H9 (cell line): ENCODE results near the gene EXD2. TPM values are rescaled to one million over a fixed set of nuclear protein-coding genes. Genes with fewer than 3 reads are reported as not detected.

Experiments used
- DNase-seq: peaks from one replicate; pipeline ENCODE4 v3.0.0-alpha.2; 2017
- H2AFZ ChIP-seq: one replicate; pipeline ENCODE4 v1.6.1; 2013; ENCODE audit warnings: mild to moderate bottlenecking, low read length, control low read depth, moderate library complexity
- H2AK5ac ChIP-seq: 2 replicates; pipeline ENCODE4 v1.6.1; 2013; ENCODE audit warnings: low read length, control low read depth, mixed read lengths; ENCODE audit not compliant: insufficient read length
- H2BK120ac ChIP-seq: one replicate; pipeline ENCODE4 v1.6.1; 2013; ENCODE audit warnings: low read depth, mild to moderate bottlenecking, low read length, control low read depth, inconsistent platforms; ENCODE audit not compliant: poor library complexity, severe bottlenecking
- H2BK12ac ChIP-seq: 2 replicates; pipeline ENCODE4 v1.6.1; 2013; ENCODE audit warnings: low read length, control low read depth, mixed read lengths, low read depth; ENCODE audit not compliant: insufficient read length
- H2BK15ac ChIP-seq: 2 replicates; pipeline ENCODE4 v1.6.1; 2013; ENCODE audit warnings: low read depth, low read length, control low read depth
- H2BK20ac ChIP-seq: one replicate; pipeline ENCODE4 v1.6.1; 2013; ENCODE audit warnings: low read depth, mild to moderate bottlenecking, low read length, control low read depth, inconsistent platforms; ENCODE audit not compliant: poor library complexity, severe bottlenecking
- H2BK5ac ChIP-seq: 2 replicates; pipeline ENCODE4 v1.6.1; 2013; ENCODE audit warnings: low read length, control low read depth, mixed read lengths; ENCODE audit not compliant: insufficient read length
- H3K14ac ChIP-seq: 2 replicates; pipeline ENCODE4 v1.6.1; 2013; ENCODE audit warnings: low read length, control low read depth; ENCODE audit not compliant: insufficient read depth
- H3K18ac ChIP-seq: 2 replicates; pipeline ENCODE4 v1.6.1; 2013; ENCODE audit warnings: low read depth, mild to moderate bottlenecking, mixed read lengths, low read length, control low read depth; ENCODE audit not compliant: insufficient read length
- H3K23ac ChIP-seq: 2 replicates; pipeline ENCODE4 v1.6.1; 2013; ENCODE audit warnings: low read length, control low read depth, mixed read lengths, low read depth; ENCODE audit not compliant: insufficient read length
- H3K23me2 ChIP-seq: 2 replicates; pipeline ENCODE4 v1.6.1; 2013; ENCODE audit warnings: low read depth, mild to moderate bottlenecking, mixed read lengths, low read length, control low read depth; ENCODE audit not compliant: insufficient read length, poor library complexity, severe bottlenecking
- H3K27ac ChIP-seq: 2 replicates; pipeline ENCODE4 v1.5.1; 2013; ENCODE audit warnings: low read length, control low read depth, mixed read lengths, low read depth; ENCODE audit not compliant: insufficient read length
- H3K27me3 ChIP-seq: 2 replicates; pipeline ENCODE4 v1.6.1; 2013; ENCODE audit warnings: low read length, control low read depth, inconsistent platforms; ENCODE audit not compliant: insufficient read depth
- H3K4ac ChIP-seq: 2 replicates; pipeline ENCODE4 v1.6.1; 2013; ENCODE audit warnings: low read depth, mild to moderate bottlenecking, control low read depth, inconsistent platforms, low read length, moderate library complexity
- H3K4me1 ChIP-seq: 2 replicates; pipeline ENCODE4 v1.6.1; 2013; ENCODE audit warnings: low read length, control low read depth, inconsistent platforms; ENCODE audit not compliant: insufficient read depth
- H3K4me2 ChIP-seq: 2 replicates; pipeline ENCODE4 v1.6.1; 2013; ENCODE audit warnings: low read length, control low read depth, mixed read lengths; ENCODE audit not compliant: insufficient read length, insufficient read depth
- H3K56ac ChIP-seq: 2 replicates; pipeline ENCODE4 v1.6.1; 2013; ENCODE audit warnings: low read depth, mild to moderate bottlenecking, mixed read lengths, low read length, control low read depth; ENCODE audit not compliant: insufficient read length
- H3K79me1 ChIP-seq: 2 replicates; pipeline ENCODE4 v1.6.1; 2013; ENCODE audit warnings: low read depth, mild to moderate bottlenecking, moderate library complexity, low read length, control low read depth, inconsistent platforms; ENCODE audit not compliant: insufficient read depth, poor library complexity, severe bottlenecking
- H3K79me2 ChIP-seq: 2 replicates; pipeline ENCODE4 v1.6.1; 2013; ENCODE audit warnings: low read length, control low read depth, inconsistent platforms; ENCODE audit not compliant: insufficient read depth
- H3K9ac ChIP-seq: 2 replicates; pipeline ENCODE4 v1.6.1; 2013; ENCODE audit warnings: low read length, control low read depth, mixed read lengths; ENCODE audit not compliant: insufficient read length; ENCODE audit errors: extremely low read depth
- H3K9me3 ChIP-seq: one replicate; pipeline ENCODE4 v1.6.1; 2013; ENCODE audit warnings: low read depth, low read length, inconsistent platforms; ENCODE audit not compliant: control insufficient read depth
- H3T11ph ChIP-seq: one replicate; pipeline ENCODE4 v1.6.1; 2013; ENCODE audit warnings: mild to moderate bottlenecking, low read length, control low read depth, inconsistent platforms
- H4K20me1 ChIP-seq: one replicate; pipeline ENCODE4 v1.6.1; 2013; ENCODE audit not compliant: control insufficient read depth, insufficient read length, insufficient read depth
- H4K5ac ChIP-seq: 2 replicates; pipeline ENCODE4 v1.6.1; 2013; ENCODE audit warnings: low read depth, mild to moderate bottlenecking, mixed read lengths, low read length, control low read depth; ENCODE audit not compliant: insufficient read length
- H4K8ac ChIP-seq: replicated peaks from 2 replicates; pipeline ENCODE4 v1.6.1; 2013; ENCODE audit warnings: low read length, control low read depth, mixed read lengths, low read depth; ENCODE audit not compliant: insufficient read length
- H4K91ac ChIP-seq: 2 replicates; pipeline ENCODE4 v1.6.1; 2013; ENCODE audit warnings: low read depth, mild to moderate bottlenecking, moderate library complexity, mixed read lengths, low read length, control low read depth; ENCODE audit not compliant: insufficient read length
- H3K27ac Mint-ChIP-seq, 3 experiments: 2 replicates in 2 of 3; 3 replicates in 1 of 3; pipeline ENCODE4 v1.8.0; 2020 to 2021; ENCODE audit warnings: mixed read lengths in 3 of 3, mild to moderate bottlenecking in 1 of 3, moderate library complexity in 1 of 3
- H3K27me3 Mint-ChIP-seq: 2 replicates; pipeline ENCODE4 v1.8.0; 2021; ENCODE audit warnings: low read depth, mild to moderate bottlenecking, moderate library complexity, mixed read lengths
- H3K36me3 Mint-ChIP-seq, 3 experiments: 2 replicates in 2 of 3; 3 replicates in 1 of 3; pipeline ENCODE4 v1.8.0; 2020 to 2021; ENCODE audit warnings: low read depth in 3 of 3, mixed read lengths in 3 of 3; ENCODE audit not compliant: insufficient read depth in 1 of 3
- H3K4me1 Mint-ChIP-seq, 2 experiments: 2 replicates each; pipeline ENCODE4 v1.8.0; 2020; ENCODE audit warnings: mixed read lengths in 2 of 2
- H3K4me3 Mint-ChIP-seq, 2 experiments: 2 replicates in 1 of 2; 3 replicates in 1 of 2; pipeline ENCODE4 v1.8.0; 2020 to 2021; ENCODE audit warnings: mild to moderate bottlenecking in 2 of 2, mixed read lengths in 2 of 2, moderate library complexity in 1 of 2
- H3K9me3 Mint-ChIP-seq, 2 experiments: 2 replicates in 1 of 2; 3 replicates in 1 of 2; pipeline ENCODE4 v1.8.0; 2020; ENCODE audit warnings: mild to moderate bottlenecking in 2 of 2, mixed read lengths in 2 of 2, moderate library complexity in 1 of 2
- WGBS: extraction: QIAGEN DNeasy Blood & Tissue Kit; methylation state at CpG from one replicate; pipeline ENCODE4 v1.1.7; 2013; ENCODE audit warnings: missing lambda C conversion rate, low lambda C conversion rate, mixed read lengths; ENCODE audit not compliant: insufficient read length; ENCODE audit errors: extremely low coverage; 5-methylcytosine and 5-hydroxymethylcytosine counted together
- total RNA-seq: library from RNA; stranded (reverse); gene quantifications from 2 replicates; pipeline ENCODE4 v1.2.1, GENCODE V29; 2021
- TF ChIP-seq, protein P1 (sequence below): fragments of 200-600 bp; sonication (generic); conservative IDR thresholded peaks from 3 replicates; pipeline ENCODE4 v1.8.0; 2021; ENCODE audit warnings: antibody characterized with exemption, mild to moderate bottlenecking

Gene EXD2
- total RNA-seq, 1 experiment from 2014 or later, result 19.6 TPM

GRCh38 chr14:69171569-69171968, 19.7 kb upstream of the EXD2 start:
- H3K9me3 ChIP-seq, result no peaks in the 10 kb centered on the region
- no peak overlapping the region for H3K14ac ChIP-seq
- no peak overlapping the region for H4K91ac ChIP-seq
- no peaks in the 10 kb centered on the region for H3K23me2 ChIP-seq
- Mint-ChIP-seq H3K27ac (no peak overlapping the region), H3K27me3 (peaks cover 4% of the 10 kb centered on the region; the same call in 1 of the 2 replicates), H3K36me3 (no peaks in the 10 kb centered on the region), H3K4me3 (no peak overlapping the region; a peak in 1 of 5 replicates), H3K4me1 (peaks cover 0 to 11% of the 10 kb centered on the region in 2 experiments; a peak in 1 of 4 replicates), H3K9me3 (no peaks in the 10 kb centered on the region)
- no peak overlapping the region for H2BK5ac ChIP-seq
- H3K79me1 ChIP-seq, result no peaks in the 10 kb centered on the region
- no CpG with 5 or more reads among the region's 2 CpGs for WGBS
- H3K56ac ChIP-seq, result no peak overlapping the region
- no peak overlapping the region for H3K4ac ChIP-seq
- no peak overlapping the region for H2BK20ac ChIP-seq
- no peak overlapping the region for H3K9ac ChIP-seq
- no peaks in the 10 kb centered on the region for H3K27me3 ChIP-seq
- no peak overlapping the region for H2BK12ac ChIP-seq
- H2BK15ac ChIP-seq, result no peak overlapping the region
- TF ChIP-seq, protein P1, sequence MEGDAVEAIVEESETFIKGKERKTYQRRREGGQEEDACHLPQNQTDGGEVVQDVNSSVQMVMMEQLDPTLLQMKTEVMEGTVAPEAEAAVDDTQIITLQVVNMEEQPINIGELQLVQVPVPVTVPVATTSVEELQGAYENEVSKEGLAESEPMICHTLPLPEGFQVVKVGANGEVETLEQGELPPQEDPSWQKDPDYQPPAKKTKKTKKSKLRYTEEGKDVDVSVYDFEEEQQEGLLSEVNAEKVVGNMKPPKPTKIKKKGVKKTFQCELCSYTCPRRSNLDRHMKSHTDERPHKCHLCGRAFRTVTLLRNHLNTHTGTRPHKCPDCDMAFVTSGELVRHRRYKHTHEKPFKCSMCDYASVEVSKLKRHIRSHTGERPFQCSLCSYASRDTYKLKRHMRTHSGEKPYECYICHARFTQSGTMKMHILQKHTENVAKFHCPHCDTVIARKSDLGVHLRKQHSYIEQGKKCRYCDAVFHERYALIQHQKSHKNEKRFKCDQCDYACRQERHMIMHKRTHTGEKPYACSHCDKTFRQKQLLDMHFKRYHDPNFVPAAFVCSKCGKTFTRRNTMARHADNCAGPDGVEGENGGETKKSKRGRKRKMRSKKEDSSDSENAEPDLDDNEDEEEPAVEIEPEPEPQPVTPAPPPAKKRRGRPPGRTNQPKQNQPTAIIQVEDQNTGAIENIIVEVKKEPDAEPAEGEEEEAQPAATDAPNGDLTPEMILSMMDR, result no peak
- no peak overlapping the region for H3K23ac ChIP-seq
- H3K27ac ChIP-seq, result no peak overlapping the region
- no peak overlapping the region for H3T11ph ChIP-seq
- peaks cover 3% of the 10 kb centered on the region; the same call in 1 of the 2 replicates for H3K4me1 ChIP-seq
- H2BK120ac ChIP-seq, result no peak overlapping the region
- no peak for DNase-seq
- no peak overlapping the region for H2AFZ ChIP-seq
- no peaks in the 10 kb centered on the region for H4K20me1 ChIP-seq
- no peak overlapping the region for H2AK5ac ChIP-seq
- H3K18ac ChIP-seq, result no peak overlapping the region
- no peaks in the 10 kb centered on the region for H3K79me2 ChIP-seq
- no peak overlapping the region for H4K8ac ChIP-seq
- H3K4me2 ChIP-seq, result no peak overlapping the region
- no peak overlapping the region for H4K5ac ChIP-seq
